OCI-LY3 (cell line): Measurements from ENCODE around the gene SOX15.

Experiments used
- CTCF ChIP-seq: fragments of 200-600, 300-600 bp; sonication (generic); IDR thresholded peaks from 2 replicates; pipeline ENCODE4 v1.5.1; 2014; ENCODE audit warnings: antibody characterized with exemption, low read length, low read depth
- EZH2phosphoT487 ChIP-seq: fragments of 200-600 bp; shearing (Covaris generic); IDR thresholded peaks from 2 replicates; pipeline ENCODE4 v1.6.1; 2018; ENCODE audit warnings: antibody characterized with exemption, mixed run types, low read depth

- TF ChIP-seq CTCF = no peak
- no peak for TF ChIP-seq EZH2phosphoT487
These were observed 30.9 kb upstream of the SOX15 start for GRCh38 chr17:7620835-7621234.
